GM12865 (cell line): ENCODE data around the gene BMPR1A.

Experiments used
- DNase-seq: peaks from one replicate; pipeline ENCODE4 v3.0.0; 2010; ENCODE audit warnings: low read depth
- H3K4me3 ChIP-seq: 2 replicates; pipeline ENCODE4 v1.5.1; 2011; ENCODE audit warnings: mild to moderate bottlenecking, low read depth, low read length, control low read depth
- CTCF ChIP-seq: IDR thresholded peaks from 2 replicates; pipeline ENCODE4 v1.5.1; 2011; ENCODE audit warnings: low read length, control low read depth, low read depth, inconsistent platforms; ENCODE audit not compliant: insufficient read depth; ENCODE audit errors: missing control alignments

Gene BMPR1A

GRCh38 chr10:86756511-86757112 is at the start of gene BMPR1A:
BMPR1A (plus strand) TSS chr10:86756619; CDS start chr10:86876019, 119,400 bp downstream.
- TF ChIP-seq CTCF = no peak

GRCh38 chr10:86706977-86707376 is 49.4 kb upstream of the BMPR1A start:
- no peak for DNase-seq
- no peak overlapping the region for H3K4me3 ChIP-seq
- no peak for TF ChIP-seq CTCF

More at GRCh38 chr10:86756511-86757112, at the start of gene BMPR1A:
- H3K4me3 ChIP-seq = peak within 1 kb of the TSS; percentile 88
- peak; percentile 27 for DNase-seq

GRCh38 chr10:86707505-86707904 is 48.9 kb upstream of the BMPR1A start:
- no peak for TF ChIP-seq CTCF
- no peak overlapping the region for H3K4me3 ChIP-seq
- DNase-seq = no peak

GRCh38 chr10:86708068-86708782 is 48.2 kb upstream of the BMPR1A start:
- TF ChIP-seq CTCF = no peak
- no peak overlapping the region for H3K4me3 ChIP-seq
- no peak for DNase-seq

- no peak for DNase-seq
- no peak for TF ChIP-seq CTCF
Observed at GRCh38 chr10:86708783-86709380, 47.5 kb upstream of the BMPR1A start.

GRCh38 chr10:86709396-86710185 is 46.8 kb upstream of the BMPR1A start:
- TF ChIP-seq CTCF = no peak
- no peak overlapping the region for H3K4me3 ChIP-seq
- no peak for DNase-seq

More at GRCh38 chr10:86708783-86709380, 47.5 kb upstream of the BMPR1A start:
- H3K4me3 ChIP-seq = no peak overlapping the region
